ENCODE results near the gene SLC35A2.

Gene SLC35A2

DNA sequence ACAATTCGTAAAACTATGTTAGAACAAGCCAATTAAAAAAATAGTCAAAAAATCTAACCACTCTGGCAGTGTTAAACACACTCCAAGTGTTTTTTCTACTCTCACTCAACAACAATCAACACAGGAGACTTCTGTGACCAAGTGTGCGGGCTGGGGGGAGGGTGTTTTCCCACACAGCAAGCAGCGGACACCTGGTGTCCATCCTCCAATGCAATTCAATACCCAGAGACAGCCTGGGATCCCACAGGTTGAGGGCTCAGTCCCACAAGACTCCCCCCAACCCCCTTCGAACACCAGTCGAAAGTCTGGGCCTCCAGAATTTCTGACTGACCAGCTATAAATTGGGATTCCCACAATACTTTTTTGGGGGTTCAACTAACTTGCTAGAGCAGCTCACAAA is 15.7 kb upstream of the SLC35A2 start:
- DNase-seq (ENCODE audit: low spot score): no peak

DNA sequence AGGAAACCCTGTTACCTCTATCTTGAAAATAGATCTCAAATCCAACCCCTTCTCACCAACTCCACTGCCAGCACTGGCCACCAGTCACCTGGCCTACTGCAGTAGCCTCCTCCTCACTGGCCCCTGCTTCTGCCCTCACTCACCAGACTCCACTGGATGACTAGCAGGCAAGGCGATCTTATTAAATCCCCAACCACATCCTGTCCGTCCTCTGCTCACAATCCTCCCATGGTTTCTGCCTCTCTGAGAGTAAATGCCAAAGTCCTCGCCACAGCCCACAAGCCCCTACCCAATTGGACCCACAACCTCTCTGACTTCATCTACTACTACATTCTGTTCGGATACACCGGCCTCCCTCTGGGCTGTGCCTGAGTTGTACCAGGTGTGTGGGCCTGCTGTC is 12.8 kb upstream of the SLC35A2 start:
- DNase-seq (ENCODE audit: low spot score): no peak

DNA sequence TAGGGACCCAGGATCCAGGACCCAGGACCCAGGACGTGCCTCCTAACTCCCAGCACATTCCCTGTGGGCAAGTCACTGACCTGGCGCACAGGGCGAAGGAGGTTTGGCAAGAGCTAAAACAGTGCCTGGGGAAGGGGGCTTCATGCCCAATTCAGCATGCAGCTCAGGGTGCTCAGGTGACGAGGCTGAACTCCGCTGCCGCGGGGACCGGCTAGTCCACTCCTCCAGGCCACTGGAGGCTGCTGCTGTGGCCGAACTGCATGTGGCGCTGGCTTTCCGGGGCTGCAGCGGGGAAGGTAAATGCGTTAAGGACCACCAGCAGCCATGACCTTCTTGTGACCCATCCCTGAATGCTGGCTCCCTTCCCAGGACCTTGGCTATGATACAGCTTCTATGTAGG is 12.3 kb upstream of the SLC35A2 start:
- no peak for DNase-seq (ENCODE audit: low spot score)

DNA sequence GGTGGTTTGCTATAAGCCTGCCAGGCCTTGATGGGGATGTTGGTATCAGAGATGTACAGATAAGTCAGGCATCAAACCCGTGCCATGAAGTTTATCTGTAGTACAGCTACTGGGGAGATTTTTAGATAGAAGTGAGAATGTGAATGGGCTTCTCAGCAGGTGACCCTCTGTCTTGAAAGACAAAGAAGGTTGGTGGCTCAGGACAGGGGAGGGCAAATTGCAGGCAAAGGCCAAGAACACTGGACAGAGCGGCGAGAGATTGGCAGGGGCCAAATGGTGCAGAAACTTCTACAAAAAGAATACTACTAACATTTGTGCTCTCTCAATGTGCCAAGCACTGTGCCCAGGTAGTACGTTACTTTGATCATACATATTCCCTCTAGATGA is 9.3 kb upstream of the SLC35A2 start:
- DNase-seq (ENCODE audit: low spot score): no peak

DNA sequence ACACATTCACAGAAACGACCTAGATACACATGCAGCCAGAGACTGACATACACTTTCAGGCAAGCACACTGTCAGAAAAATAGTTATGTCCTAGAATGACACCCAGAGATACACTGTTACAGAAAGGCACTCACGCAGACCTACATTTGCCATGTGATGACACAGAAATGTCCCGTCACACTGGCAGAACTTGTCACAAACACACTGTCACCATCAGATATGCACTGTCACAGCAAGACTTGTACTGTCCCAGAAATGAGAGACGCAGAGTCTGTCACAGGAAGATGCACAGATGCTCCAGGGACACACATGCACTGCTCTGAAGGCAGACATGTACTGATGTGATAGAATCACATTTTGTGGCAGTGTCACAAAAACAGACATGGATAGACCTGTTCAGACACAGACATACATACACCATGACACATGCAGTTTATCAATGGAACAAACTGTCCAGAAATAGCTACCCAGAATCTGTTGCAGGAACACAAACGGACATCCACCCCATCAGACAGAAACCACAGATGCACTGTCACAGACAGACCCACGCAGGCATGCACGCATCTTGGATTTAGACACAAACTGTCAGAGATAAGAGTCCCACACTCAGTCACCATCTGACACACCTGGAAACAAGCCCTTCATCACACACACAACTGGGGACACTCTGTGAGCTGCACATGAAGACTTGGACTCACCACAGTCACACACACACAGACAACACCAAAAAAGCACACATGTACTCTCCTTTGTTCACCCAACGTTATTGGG is 8.7 kb upstream of the SLC35A2 start:
- DNase-seq (ENCODE audit: low spot score): no peak

- no peak for DNase-seq (ENCODE audit: low spot score)
These were observed 8.0 kb upstream of the SLC35A2 start for GRCh38 chrX:48919360-48919841.

DNA sequence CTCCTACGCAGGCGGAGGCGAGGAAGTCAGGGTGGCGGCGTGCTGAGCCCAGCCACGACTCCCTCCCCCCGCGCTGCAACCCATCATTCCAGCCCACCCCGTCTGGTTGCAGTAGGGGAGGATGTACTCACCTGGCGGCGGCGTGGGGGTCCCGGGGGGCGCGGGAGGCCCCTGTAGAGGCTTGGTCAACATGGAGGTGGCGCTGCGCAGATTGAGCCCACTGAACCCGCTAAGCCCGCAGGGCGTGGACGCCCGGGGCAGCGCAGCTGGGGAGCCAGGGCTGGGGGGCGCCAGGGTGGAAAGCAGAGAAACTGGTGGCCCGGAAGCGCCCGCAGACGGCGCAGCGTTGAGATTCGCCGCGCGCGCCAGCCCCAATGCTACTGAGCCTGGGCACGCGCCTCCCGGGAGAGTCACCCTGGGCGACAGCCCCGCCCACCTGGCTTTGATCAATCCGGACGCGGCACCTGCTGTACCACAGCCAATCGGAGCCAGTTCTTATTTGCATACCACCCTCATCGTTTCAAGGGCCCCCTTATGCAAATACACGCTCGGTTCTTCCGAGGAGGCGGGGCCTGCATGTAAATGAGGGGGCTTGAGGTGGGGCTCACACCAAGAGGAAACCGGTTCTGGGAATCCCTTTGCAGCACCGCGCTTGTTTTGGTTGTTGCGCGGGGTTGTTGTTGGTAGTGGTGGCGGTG is 7.3 kb upstream of the SLC35A2 start, which contains the start of gene PIM2:
TSS of gene PIM2 (minus strand) at position 382 of the 698 bp plus-strand sequence. CDS start at position 192, 190 bp downstream.
- DNase-seq (ENCODE audit: low spot score): peak; percentile 71

DNA sequence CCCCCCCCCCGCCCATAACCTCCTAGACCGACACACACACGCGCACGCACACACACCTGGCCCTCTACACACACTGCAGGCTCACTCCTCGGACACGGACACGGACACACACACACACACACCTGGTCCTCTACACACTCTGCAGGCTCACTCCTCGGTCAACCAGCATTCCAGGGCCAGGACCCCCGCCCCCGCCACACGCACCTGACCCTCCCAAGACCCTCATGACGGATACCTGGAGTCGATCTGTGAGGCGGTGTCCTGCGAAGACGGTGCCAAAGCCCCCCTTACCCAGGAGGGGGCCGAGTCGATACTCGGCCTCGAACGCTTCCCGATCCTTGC is 6.8 kb upstream of the SLC35A2 start:
- no peak for DNase-seq (ENCODE audit: low spot score)

- DNase-seq (ENCODE audit: low spot score): peak; percentile 82
These were observed 5.9 kb upstream of the SLC35A2 start for GRCh38 chrX:48917139-48918001.

GRCh38 chrX:48914593-48915493 is 3.4 kb upstream of the SLC35A2 start:
- no peak for DNase-seq (ENCODE audit: low spot score)

GRCh38 chrX:48913605-48914366 is 2.3 kb upstream of the SLC35A2 start:
- no peak for DNase-seq (ENCODE audit: low spot score)

DNA sequence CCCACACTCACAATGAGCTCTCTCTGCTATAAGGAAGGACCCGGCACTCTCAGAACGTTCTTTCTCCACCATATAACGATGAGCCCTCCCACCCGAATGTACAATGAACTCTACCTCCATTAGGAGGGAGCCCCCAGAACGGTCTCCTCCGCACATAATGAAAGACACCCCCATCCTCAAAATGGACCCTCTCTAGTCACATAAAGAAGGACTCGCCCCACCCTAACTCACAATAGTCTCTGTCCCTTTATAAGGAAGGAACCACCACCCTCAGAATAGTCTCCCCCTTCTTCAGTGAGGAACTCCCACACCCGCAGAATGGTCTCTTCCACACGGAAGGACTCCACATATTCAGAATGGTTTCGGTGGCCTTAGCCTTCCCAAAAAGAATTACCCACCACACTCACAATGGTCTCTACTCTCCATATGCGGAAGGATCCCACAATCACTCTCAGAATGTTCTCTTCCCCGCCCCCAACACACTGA is 477 bp downstream of the SLC35A2 start:
- DNase-seq (ENCODE audit: low spot score): no peak

- no peak for DNase-seq (ENCODE audit: low spot score)
These were observed 1.6 kb downstream of the SLC35A2 start for GRCh38 chrX:48909703-48910294.

GRCh38 chrX:48908600-48908999 is 2.8 kb downstream of the SLC35A2 start:
- DNase-seq (ENCODE audit: low spot score): no peak

GRCh38 chrX:48905090-48905790 is 6.2 kb downstream of the SLC35A2 start:
- no peak for DNase-seq (ENCODE audit: low spot score)

DNA sequence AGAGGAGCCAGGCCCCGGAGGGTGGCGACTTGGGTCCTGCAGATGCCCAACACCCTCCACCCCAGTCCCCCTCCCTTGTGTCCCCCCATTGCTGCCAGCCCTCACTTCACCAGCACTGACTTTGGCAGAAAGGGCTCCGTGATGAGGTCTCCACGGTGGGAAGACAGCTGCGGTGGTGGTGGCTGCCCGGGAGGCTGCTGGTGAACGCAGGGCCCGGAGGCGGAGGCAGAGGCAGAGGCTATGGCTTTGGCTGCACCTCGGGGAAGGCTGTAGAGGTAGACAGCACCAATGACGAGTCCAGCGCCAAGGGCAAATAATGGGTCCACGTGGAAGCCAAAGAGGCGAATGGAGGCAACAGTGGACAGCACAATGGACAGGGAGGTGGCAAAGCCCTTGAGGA is 6.8 kb downstream of the SLC35A2 start:
- DNase-seq (ENCODE audit: low spot score): no peak

GRCh38 chrX:48904180-48904579 is 7.3 kb downstream of the SLC35A2 start:
- DNase-seq (ENCODE audit: low spot score): no peak

DNA sequence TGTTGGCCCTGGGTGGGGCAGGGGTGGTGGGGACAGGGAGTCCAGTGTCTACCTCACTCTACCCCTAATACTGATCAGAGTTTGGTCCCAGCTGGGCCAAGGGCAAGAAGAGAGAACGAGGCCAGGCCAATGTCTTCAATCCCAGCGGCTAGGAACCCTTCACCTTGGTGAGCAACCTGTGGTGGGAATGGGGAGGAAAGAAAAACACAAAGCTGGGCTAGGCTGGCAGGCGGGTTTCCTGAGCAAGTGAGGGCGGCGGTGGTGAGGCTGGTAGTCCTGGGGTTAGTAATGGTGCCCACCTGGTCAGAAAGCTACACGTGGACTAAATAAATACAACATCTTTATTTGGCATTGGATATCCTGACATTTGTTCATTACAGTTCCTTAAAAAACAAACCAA is 8.2 kb downstream of the SLC35A2 start:
- DNase-seq (ENCODE audit: low spot score): no peak

DNA sequence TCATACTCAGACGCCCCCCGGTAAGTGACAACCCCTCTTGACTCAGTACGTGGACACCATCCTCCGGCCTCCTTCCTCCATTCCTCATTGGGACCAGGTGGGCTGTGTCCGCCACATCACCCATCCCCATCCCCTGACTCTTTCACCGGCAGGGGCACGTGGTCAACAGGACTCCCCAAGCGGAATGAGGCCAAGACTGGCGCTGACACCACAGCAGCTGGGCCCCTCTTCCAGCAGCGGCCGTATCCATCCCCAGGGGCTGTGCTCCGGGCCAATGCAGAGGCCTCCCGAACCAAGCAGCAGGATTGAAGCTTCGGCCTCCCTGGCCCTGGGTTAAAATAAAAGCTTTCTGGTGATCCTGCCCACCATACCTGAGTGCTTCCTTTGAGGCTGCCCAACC is 8.7 kb downstream of the SLC35A2 start:
- no peak for DNase-seq (ENCODE audit: low spot score)

- no peak for DNase-seq (ENCODE audit: low spot score)
These were observed 9.3 kb downstream of the SLC35A2 start for GRCh38 chrX:48902135-48902534.
